HT-29 (cell line): ENCODE measurements around the gene PERM1. TPM values are rescaled to one million over a fixed set of nuclear protein-coding genes. Genes with fewer than 3 reads are reported as not detected.
"Not testable (repeated sequence)": the region's sequence is repeated elsewhere in the genome, so short reads cannot be mapped to it uniquely, and the experiment has no call there.

Source experiments
- DNase-seq: peaks from one replicate; pipeline ENCODE4 v3.0.0-alpha.2; 2015; ENCODE audit warnings: low spot score
- total RNA-seq: library from RNA; depleted of rRNA; stranded (reverse); fragments of >200 nt; shearing (Covaris generic); gene quantifications from 2 replicates; pipeline ENCODE4 v1.2.3, GENCODE V29; 2014

The PERM1 gene
- total RNA-seq, 1 experiment from 2014 or later, result 0.03 TPM

DNA sequence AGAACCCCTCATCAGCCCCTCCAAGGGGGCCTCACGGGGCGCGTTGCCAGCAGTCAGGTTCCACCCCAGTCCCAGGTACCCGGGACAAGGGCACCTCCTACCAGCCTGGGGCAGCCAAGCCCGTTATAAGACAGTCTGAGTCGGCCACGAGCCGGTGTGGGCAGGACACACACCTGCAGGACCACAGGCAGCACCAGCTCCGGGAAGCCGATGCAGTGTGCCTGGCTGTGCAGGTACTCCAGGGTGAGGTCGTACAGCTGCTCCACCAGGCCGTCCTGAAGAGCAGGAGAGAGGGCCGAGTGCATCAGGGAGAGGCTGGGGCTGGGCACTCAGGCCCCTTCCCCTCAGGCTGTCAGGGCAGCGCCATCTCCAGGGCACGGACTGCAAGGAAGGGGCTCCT, 33.9 kb downstream of the PERM1 start:
- no peak for DNase-seq

DNA sequence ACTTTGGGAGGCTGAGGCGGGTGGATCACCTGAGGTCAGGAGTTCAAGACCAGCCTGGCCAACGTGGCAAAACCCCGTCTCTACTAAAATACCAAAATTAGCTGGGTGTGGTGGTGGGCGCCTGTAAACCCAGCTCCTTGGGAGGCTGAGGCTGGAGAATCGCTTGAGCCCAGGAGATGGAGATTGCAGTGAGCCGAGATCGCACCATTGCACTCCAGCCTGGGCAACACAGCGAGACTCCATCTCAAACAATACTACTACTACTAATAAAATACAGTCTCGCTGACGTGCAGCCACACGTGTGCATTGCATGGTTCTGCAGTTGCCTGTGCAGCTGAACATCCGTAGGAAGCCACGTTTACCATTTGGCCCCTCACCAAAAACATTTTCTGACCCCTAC, 35.1 kb downstream of the PERM1 start:
- not testable (repeated sequence) for DNase-seq

DNA sequence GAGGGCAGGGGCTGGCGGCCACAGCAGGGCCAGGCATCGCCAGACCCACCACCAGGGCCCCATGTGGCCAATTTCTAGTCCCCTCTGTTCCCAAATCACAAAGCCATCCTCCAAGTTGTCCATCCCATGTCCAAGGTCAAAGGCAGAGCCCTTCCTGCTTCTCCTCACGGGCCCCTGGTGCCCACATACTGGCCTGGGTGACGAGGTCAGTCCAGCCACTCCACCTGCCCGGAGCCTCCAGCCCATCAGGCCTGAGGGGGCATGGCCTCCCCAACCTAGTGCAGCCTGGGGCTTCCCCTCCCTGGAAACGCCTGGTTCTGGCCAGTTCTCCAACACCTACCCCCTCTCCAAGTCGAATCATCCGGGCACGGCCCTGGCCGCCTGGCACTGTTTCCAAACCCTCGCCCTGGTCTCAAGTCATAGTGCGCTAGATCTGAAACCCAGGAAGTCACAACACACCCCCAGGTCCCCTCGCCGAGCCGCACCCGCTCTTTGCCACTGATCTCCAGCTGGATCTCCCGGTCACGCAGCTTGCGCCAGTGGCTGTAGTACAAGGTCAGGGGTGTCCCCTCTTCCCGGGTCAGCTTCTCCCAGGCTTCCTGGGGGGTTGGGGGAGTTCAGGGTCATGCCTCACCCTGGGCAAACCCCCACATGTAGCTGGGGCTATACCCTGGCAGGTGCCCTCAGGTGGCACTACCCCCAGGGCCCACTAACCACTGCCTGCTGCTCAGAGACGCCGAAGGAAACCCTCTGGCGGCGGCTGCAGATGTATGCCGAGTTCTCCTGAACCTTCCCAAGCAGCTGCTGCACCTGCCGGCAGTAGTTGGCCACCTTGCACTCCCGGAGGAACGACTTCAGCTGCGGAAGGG, 36.0 kb downstream of the PERM1 start:
- no peak for DNase-seq

DNA sequence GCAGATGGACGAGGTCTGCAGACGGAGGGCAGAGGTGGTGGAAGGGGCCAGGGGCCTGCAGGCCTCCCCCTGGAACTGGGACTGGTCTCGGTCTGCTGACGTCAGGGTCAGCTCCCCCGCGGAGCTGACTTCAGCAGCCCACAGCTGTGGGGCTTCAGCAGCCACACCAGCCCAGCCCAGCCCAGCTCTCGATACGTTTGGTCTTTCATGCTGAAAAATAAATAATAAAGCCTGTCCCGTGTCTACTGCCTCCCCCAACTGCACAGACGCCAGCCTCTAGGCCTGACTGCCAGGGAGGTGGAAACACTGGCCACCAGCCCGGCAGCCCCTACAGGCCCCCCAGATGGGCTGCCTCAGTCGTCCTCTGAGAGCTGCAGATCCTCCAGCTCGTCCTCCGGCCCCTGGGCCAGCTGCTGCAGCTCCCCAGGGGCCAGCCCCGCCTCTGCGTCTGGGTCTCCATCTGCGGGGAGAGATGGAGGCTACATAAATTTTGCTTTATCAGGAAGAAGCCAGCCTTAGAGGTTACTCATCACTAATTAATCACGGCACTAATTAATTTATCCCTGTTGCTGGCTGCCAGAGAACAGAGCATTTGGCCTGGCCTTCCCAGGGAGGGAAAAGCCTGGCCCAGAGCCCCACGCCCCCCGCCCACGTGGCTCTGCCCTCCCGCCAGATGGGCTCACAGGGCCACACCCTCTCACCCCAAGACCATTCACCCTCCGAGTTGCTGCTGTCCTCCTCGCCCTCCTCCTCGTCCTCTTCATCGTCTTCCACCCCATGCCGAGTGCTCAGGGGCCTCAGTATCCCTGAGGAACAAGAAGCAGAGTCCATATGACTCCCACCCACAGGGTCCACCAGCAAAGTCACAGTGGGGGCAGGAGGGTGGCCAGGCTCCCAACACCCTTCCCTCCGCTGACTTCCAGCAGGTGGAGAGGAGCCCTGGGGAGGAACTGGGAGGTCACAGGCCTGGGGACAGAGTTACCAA, 37.3 kb downstream of the PERM1 start:
- DNase-seq, result no peak

DNA sequence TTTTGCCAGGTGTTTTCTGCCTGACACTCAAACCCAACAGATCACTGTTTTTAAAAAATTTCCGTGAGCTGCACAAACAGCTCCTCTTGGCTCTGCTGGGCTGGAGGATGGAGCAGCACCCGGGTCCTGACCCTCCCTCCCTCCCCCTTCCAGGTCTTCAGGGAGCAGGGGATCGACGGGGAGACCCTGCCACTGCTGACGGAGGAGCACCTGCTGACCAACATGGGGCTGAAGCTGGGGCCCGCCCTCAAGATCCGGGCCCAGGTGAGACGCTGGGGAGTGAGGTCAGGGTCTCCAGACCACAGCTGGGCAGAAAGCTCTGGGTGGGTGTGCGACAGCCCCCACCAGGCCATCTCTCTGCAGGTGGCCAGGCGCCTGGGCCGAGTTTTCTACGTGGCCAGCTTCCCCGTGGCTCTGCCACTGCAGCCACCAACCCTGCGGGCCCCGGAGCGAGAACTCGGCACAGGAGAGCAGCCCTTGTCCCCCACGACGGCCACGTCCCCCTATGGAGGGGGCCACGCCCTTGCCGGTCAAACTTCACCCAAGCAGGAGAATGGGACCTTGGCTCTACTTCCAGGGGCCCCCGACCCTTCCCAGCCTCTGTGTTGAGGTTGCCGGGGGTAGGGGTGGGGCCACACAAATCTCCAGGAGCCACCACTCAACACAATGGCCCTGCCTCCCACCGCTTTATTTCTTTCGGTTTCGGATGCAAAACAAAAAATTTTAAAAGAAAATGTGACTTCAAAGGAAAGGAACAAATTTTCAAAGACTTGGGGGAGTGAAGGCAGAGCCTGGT, 38.1 kb downstream of the PERM1 start:
- DNase-seq, result no peak

DNA sequence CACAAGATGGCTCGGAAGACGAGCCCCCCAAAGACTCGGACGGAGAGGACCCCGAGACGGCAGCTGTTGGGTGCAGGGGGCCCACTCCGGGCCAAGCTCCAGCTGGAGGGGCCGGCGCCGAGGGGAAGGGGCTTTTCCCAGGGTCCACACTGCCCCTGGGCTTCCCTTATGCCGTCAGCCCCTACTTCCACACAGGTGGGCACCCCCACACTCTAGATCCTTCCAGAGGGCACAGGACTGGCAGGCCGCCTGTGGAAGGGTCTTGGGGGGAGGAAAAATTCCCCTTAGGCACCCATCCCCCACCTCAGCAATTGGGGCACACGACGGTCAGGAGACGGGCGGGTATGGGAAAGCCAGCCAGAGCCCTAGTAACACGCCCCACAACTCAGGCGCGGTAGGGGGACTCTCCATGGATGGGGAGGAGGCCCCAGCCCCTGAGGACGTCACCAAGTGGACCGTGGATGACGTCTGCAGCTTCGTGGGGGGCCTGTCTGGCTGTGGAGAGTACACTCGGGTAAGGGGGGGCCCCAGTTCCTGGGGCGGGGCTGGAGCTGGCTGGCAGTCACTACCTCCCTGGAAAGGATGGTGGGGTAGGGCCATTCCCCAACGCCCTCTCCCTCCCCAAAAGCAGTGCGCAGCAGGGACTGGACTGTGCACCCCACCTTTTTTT, 38.9 kb downstream of the PERM1 start:
- DNase-seq, result no peak

DNA sequence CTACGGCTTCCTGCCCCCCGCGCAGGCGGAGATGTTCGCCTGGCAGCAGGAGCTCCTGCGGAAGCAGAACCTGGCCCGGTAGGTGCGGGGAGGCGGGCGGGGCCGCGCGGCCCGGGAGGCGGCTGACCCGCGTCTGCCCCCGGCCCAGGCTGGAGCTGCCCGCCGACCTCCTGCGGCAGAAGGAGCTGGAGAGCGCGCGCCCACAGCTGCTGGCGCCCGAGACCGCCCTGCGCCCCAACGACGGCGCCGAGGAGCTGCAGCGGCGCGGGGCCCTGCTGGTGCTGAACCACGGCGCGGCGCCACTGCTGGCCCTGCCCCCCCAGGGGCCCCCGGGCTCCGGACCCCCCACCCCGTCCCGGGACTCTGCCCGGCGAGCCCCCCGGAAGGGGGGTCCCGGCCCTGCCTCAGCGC, 39.5 kb downstream of the PERM1 start:
- DNase-seq, result no peak

DNA sequence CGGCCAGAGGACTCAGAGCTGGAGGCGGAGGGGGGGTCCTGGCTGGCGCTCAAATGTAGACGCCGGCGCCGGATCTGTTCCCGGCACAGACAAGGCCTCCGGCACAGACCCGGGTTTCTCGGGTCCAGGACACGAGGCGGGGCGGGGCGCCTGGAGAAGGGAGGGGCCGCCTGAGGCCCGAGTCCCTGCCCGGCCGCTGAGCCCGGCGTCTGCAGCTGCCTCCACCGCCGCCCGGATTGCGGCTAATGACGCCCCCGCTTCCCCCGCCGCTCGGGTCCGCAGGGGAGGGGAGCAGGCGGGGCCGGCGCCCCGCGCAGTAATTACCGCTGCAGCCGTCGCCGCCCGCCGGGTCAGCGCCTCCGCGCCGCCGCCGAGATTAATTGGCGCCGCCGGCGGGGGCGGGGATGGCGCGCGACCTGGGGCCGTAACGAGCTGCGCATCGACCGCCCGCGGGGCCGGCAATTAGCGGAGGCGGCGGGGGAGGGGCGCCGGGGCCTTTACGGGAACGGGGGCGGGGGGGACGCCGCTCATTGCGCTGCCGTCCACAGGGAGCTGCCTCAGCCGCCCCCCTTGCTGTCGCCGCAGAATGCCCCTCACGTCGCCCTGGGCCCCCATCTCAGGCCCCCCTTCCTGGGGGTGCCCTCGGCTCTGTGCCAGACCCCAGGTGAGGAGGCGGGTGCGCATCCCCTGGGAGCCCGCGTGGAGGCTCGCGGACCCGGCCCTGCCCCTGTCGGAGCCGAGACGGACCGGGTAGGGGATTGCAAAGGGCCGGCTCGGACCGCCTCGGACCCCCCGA, 40.1 kb downstream of the PERM1 start:
- DNase-seq, result peak; percentile 62

DNA sequence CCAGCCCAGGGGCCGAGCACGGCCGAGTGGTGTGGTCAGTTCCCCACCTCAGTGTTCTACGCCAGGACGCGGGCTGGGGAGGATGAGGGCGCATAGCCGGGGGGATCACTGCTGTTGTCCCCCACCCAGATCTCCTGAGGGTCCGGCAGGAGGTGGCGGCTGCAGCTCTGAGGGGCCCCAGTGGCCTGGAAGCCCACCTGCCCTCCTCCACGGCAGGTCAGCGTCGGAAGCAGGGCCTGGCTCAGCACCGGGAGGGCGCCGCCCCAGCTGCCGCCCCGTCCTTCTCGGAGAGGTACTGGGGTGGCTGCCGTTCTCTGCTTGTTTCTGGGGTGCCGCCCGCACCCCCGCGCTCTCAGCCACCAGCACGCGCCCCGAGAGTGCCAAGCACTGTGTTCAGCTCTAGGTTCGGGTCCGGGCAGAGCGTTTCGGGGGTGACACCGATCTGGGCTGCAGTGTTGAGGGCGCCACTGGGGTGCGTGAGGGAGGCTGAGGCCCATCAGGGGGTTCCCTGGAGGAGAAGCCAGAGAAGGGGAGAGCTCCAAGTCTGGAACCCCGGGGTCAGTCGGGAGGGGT, 40.8 kb downstream of the PERM1 start:
- no peak for DNase-seq

DNA sequence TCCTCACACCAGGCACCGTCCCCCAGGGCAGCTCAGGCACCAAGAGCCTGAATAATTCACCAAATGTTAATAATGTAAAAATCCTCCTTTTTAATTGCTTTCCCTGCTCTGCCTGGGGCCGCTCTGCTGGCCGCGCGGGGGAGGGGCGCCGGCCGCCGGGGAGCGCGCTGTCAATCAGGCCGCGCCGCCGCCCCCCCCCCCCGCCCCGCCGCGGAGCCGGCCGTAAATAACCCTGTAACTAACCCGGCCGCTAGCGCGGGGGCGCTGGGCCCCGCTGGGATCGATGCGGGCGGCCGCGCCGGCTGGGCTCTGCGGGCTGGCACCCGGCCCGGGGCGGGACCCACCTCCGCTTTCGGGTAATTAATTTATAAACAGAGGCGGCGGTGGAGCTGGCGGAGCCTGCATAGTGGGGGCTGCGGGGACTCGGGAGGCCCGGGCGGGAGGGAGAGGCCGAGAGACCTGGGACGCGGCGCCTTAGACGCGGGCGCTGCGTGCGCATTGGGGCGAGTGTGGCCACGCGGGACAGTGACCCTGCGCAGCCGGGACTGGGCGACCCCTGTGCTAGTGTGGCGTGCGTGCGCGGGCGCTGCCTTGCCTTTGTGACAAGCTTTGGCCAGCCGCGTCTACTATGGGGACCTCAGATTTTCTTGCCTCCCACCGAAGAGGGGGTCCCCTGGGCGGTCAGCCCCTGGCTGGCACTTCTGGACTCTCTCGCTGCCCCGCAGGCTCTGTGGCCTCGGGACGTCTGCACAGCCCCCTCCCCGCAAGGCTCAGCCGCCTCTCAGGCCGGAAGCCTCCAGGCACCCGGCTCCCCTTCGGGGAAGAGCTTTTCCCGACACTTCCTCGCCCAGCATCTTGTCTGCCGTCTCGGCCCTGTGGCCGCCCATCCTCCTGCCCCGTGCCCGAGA, 41.5 kb downstream of the PERM1 start:
- DNase-seq, result peak; percentile 62

DNA sequence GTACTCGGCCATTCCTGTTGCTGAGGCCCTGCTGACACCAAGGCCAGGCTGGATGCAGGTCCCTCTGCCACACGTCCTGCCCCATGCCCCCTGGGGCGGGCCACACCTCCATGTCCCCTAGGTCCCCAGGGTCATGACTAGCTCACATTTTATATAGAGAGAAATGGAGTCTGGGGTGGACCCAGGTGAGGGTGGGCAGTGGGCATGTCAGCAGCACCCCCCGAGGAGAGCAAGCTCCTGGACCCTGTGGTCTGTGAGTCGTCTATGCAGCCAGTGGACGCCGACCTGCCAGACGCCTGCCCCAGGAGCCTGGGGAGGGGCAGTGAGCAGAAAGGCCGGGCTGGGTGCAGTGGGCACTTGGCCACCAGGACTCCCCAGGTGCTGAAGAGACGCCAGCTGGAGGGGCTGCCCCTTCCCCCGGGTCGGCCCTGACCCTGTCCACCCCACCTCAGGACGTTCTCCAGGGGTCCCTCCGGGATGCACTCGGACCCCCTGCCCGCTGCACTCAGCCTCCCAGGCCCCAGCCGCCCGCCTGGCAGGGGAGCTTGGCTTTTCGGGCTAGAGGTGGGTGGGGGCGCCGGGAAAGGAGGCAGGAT, 42.3 kb downstream of the PERM1 start:
- DNase-seq, result no peak

DNA sequence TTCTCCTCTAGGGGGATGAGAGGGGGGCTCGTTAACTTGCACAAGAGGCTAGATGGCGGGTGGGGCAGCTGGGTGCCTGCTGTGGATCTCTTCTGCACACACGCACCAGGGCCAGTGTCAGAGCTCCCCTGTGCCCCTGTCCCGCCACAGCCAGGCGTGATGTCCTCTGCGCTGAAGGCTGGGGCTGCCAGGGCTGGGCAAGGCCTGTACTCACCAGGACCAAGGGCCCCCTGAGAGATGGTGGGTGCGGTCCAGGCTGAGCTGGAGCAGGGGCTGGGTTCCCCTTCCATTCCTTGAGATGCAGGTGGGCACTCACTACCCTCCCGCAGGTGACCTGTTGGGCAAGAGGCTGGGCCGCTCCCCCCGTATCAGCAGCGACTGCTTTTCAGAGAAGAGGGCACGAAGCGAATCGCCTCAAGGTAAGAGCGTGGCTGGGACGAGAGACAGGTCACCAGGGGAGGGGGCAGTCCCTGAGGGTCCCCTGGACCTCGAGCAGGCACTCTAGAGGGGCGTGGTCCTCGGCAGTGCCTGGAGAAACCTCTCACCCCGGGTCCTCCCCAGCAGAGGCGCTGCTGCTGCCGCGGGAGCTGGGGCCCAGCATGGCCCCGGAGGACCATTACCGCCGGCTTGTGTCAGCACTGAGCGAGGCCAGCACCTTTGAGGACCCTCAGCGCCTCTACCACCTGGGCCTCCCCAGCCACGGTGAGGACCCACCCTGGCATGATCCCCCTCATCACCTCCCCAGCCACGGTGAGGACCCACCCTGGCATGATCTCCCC, 43.0 kb downstream of the PERM1 start:
- DNase-seq, result no peak

DNA sequence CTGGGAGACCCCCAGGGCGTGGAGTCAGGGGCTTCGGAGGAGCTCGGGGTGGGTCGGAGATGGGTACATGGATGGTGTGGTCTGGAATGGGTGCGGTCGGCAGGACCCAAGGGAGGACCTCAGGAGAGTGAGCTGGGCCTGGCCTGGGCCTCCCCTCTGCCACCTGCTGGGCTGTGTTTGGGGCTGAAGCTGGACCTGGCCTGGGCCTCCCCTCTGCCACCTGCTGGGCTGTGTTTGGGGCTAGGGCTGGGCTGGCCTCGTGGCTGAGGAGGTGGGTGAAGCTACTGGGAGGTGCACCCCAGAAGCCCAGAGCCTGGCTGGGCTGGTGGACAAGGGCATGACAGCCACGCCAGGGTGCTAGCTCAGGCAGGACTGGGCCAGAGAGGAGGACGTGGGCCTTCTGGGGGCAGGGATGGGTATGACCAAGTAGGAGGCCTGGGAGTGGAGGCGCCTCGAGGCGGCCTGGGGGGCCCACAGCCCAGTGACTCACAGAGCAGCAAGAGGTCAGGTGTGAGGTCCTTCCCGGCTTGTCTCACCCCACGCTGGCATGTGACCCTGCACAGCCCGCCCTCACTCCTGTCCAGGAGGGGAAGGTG, 43.7 kb downstream of the PERM1 start:
- DNase-seq, result peak; percentile 68

DNA sequence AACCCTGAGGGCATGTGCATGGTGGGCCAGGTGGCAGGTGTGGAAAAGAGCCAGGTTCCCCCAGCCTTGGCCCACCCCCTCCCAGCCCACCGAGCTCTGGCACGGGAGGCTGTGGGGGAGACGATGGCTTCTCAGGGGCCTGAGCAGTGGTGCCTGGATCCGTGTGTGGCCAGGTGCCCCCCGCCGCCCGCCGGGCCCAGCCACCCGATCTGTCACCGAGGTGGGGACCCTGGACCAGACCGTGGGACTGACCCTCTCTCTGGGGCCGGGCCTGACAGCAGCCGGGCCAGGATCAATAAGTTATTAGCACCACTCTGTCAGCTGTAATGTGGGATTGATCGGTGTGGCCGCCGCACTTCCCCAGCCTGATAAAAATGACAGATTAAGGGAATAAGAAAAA, 44.4 kb downstream of the PERM1 start:
- DNase-seq, result no peak

DNA sequence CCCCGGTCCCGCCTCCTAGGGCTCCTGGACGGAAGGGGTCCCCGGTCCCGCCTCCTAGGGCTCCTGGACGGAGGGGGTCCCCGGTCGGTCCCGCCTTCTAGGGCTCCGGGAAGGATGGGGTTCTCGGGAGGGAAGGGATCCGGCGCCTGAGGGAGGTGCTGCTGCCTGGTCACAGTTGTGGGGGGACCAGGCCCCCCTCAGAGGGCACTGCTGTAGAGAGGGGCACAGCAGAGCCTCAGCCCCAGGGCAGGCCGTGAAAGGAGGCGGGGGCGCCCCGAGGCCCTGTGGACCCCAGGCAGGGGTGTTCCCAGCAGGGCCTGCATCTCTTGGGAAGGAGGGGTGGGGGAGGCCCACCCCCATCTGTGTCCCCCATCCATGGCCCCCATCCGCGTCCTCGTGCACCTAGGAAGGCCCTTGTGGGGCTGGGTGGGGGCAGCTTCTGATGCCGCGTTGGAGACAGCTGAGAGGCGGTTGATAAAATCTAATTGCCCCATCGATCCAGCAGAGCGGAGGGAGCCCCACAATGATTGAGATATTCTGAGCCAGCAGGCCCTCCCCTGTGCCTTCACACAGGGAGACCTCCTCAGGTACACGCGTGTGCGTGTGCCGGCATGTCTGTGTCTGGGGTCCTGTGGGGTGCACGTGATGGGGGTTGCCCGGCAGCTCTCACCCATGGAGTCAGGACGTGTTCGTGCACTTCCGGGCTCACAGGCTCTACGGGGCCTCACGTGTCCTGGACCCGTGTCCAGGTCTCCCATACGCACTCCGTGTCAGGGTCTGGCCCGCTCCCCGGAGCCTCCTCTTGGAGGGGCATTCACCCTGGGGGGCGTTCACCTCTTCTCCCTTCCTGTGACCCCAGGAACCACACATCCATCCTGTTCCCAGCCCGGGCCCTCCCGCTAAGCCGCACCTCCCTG, 45.3 kb downstream of the PERM1 start:
- DNase-seq, result no peak

DNA sequence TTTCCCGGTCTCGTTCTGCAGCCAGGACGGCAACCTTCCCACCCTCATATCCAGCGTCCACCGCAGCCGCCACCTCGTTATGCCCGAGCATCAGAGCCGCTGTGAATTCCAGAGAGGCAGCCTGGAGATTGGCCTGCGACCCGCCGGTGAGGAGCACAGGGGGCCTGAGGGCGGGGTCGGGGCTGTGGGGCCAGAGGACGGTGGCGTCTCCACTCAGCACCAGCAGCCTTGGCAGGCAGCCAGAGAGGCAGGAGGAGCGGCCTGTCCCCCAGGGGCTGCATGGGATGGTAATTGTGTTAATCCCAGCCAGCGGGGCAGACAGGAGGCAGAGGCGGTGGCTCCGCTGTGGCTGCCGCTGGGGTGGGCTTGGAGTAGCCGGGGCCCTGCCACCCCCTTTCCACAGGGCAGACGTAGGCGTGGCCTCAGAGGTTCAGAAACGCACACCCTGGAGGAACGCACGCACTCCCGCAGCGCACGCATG, 46.1 kb downstream of the PERM1 start:
- DNase-seq, result no peak
